Measurements from ENCODE around the gene ACSS3.

ACSS3 gene

DNA sequence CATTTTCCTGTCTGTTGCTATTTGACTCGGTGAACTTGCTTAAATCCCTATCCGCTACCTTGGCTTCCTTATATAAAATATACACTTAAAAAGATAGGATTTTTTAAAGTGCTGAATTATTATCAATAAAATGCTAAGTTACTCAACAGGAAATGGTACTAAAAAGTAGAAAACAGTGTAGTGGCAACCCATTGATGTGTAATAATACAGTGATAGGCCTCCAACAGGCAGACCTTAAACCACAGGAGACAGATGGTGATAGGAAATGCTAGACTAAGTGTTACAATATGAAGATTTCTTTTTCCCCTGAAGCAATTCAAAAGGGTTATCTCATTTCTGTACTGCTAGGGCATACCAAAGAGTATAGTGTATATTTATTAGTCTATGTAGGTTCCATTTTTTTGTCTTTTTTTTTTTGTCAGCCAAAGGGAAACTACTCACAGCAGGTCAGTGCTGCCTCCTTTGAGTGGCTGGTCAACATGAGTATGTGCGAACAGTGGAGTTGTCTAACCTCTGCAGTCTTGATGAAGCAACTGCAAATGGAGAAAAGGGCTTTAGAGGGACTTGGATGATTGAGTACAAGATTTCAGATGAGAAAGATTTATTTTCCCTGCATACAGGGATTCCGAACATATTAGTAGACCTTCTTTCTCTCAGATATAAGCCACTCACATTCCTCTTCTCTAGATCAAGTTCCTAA is 183.8 kb downstream of the ACSS3 start:
- Histone ChIP-seq H3K79me2 (ENCODE audit: control insufficient read depth, insufficient read depth, low read length) (no peaks in the 10 kb centered on the region), H3K23ac (ENCODE audit: low read length) (no peak overlapping the region), H2BK15ac (replicated peaks; ENCODE audit: low read depth) (no peak overlapping the region), H3K36me3 (ENCODE audit: control insufficient read depth, insufficient read depth, low read length) (no peaks in the 10 kb centered on the region), H3K4me1 (ENCODE audit: control insufficient read depth, low read depth, low read length) (no peaks in the 10 kb centered on the region), H3K18ac (ENCODE audit: low read length) (no peak overlapping the region), H3K56ac (ENCODE audit: low read length) (no peak overlapping the region), H2BK120ac (ENCODE audit: low read depth, low read length) (no peak overlapping the region), H2BK5ac (ENCODE audit: low read length) (no peak overlapping the region), H4K5ac (ENCODE audit: low read length) (no peak overlapping the region), H3K79me1 (ENCODE audit: low read length) (no peaks in the 10 kb centered on the region), H3K9ac (ENCODE audit: low read length) (no peak overlapping the region), H3K4ac (ENCODE audit: low read depth, low read length) (no peak overlapping the region), H2AK5ac (ENCODE audit: low read length) (no peak overlapping the region), H4K8ac (ENCODE audit: low read depth, low read length) (no peak overlapping the region), H3K27ac (ENCODE audit: low read depth, low read length) (no peak overlapping the region), H3K4me2 (ENCODE audit: low read length) (no peak overlapping the region), H3K4me3 (ENCODE audit: low read length) (no peak overlapping the region), H3K27me3 (ENCODE audit: insufficient read depth, low read length, poor library complexity) (no peaks in the 10 kb centered on the region)
- peak; percentile 37 for DNase-seq
- no CpG with 5 or more reads among the region's 4 CpGs for WGBS (ENCODE audit: extremely low coverage, insufficient coverage, low lambda C conversion rate)

DNA sequence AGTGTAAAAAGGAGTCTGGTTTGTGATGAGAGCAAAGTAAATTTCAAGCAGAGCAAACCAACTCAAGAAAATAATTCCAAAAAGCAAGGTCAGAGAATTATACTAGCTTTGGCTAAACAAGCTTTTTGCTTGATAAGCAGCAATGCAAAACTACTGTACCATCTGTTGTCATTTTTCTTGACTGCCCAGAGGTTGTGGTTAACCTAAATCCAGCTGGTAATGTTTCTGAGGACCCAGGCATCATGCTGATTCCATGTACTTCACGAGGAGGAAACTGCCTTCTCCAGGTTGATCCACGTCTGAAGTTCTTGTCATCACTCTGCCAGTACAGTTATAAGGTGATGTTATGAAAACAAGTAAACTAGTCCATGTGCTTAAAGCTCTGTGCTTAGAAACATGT is 185.2 kb downstream of the ACSS3 start:
- Histone ChIP-seq H2AK5ac (ENCODE audit: low read length) (no peak overlapping the region), H3K23ac (ENCODE audit: low read length) (no peak overlapping the region), H3K36me3 (ENCODE audit: control insufficient read depth, insufficient read depth, low read length) (no peaks in the 10 kb centered on the region), H2BK5ac (ENCODE audit: low read length) (no peak overlapping the region), H3K4ac (ENCODE audit: low read depth, low read length) (no peak overlapping the region), H3K4me2 (ENCODE audit: low read length) (no peak overlapping the region), H3K4me3 (ENCODE audit: low read length) (no peak overlapping the region), H2BK15ac (replicated peaks; ENCODE audit: low read depth) (no peak overlapping the region), H3K56ac (ENCODE audit: low read length) (no peak overlapping the region), H3K4me1 (ENCODE audit: control insufficient read depth, low read depth, low read length) (no peaks in the 10 kb centered on the region), H2BK120ac (ENCODE audit: low read depth, low read length) (no peak overlapping the region), H4K5ac (ENCODE audit: low read length) (no peak overlapping the region), H3K79me2 (ENCODE audit: control insufficient read depth, insufficient read depth, low read length) (no peaks in the 10 kb centered on the region), H3K18ac (ENCODE audit: low read length) (no peak overlapping the region), H4K8ac (ENCODE audit: low read depth, low read length) (no peak overlapping the region), H3K27me3 (ENCODE audit: insufficient read depth, low read length, poor library complexity) (no peaks in the 10 kb centered on the region), H3K9ac (ENCODE audit: low read length) (no peak overlapping the region), H3K79me1 (ENCODE audit: low read length) (no peaks in the 10 kb centered on the region), H3K27ac (ENCODE audit: low read depth, low read length) (no peak overlapping the region)
- whole genome bisulfite sequencing (ENCODE audit: extremely low coverage, insufficient coverage, low lambda C conversion rate) = no CpG with 5 or more reads among the region's 2 CpGs
- DNase-seq = no peak

DNA sequence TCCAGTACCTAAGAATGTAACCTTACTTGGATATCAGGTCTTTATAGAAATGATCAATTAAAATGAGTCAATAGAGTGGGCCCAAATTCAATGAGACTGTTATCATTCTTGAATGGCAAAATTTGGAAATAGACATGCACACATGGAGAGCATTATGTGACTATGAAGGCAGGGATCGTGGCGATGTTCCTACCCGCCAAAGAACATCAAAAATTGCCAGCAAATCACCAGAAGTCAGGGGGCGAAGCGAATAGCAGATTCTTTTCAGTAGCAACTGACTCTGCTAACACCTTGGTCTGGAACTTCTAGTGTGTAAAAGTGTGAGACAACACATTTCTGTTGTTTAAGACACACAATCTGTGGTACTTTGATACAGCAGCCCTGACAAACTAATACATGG is 192.5 kb downstream of the ACSS3 start:
- Histone ChIP-seq H3K23ac (ENCODE audit: low read length) (no peak overlapping the region), H3K4me2 (ENCODE audit: low read length) (no peak overlapping the region)
- WGBS (ENCODE audit: extremely low coverage, insufficient coverage, low lambda C conversion rate) = no CpG with 5 or more reads among the region's 5 CpGs

DNA sequence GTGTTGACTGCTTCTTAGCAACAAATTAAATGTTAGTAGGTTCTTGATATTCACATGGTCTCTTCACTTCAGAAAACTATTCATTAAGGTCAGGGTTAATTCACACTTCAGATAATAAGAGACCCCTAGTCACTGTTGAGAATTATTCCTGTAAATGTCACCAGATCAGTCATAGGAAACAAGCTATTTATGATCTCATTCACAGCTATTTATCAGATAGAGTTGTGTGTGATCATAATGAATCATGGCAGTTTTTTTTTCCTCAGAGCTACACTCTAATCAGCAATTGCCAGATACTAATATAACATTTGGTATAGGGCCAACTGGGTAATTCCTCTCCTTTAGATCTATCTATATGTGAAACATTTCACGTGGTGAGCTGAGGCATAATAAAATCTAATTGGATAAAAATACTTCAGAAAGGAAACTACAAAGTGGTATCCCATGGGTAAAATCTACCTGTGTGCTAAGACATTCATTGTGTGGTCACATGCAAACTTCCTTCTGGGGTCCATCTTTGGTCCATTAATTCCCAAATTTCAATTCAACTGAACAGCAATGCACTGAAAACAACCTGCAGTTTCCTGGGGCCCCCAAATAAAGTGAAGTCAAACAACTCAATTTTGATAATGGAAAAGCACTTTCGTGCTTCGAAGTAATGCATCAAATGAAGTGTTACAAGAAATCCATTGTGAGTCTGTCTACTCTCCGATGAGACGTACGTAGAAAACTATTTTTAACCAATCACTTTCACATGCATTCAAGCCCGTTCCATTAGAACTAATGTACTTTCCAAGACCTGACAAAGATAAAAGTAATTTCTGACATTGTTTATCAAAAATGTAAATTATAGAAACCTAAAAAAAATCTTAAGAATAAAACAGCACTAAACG is 197.0 kb downstream of the ACSS3 start:
- H3K4me2 ChIP-seq (ENCODE audit: low read length) = no peak overlapping the region
- H3K27ac ChIP-seq (ENCODE audit: low read depth, low read length) = no peak overlapping the region
- H3K4me3 ChIP-seq (ENCODE audit: low read length) = no peak overlapping the region
- no peaks in the 10 kb centered on the region for H3K79me1 ChIP-seq (ENCODE audit: low read length)
- DNase-seq = no peak
- no peak overlapping the region for H3K56ac ChIP-seq (ENCODE audit: low read length)
- H3K36me3 ChIP-seq (ENCODE audit: control insufficient read depth, insufficient read depth, low read length) = no peaks in the 10 kb centered on the region
- H2BK5ac ChIP-seq (ENCODE audit: low read length) = no peak overlapping the region
- no peak overlapping the region for H4K5ac ChIP-seq (ENCODE audit: low read length)
- no peak overlapping the region for H4K8ac ChIP-seq (ENCODE audit: low read depth, low read length)
- H3K4ac ChIP-seq (ENCODE audit: low read depth, low read length) = no peak overlapping the region
- H3K79me2 ChIP-seq (ENCODE audit: control insufficient read depth, insufficient read depth, low read length) = no peaks in the 10 kb centered on the region
- no peak overlapping the region for H2BK120ac ChIP-seq (ENCODE audit: low read depth, low read length)
- no peaks in the 10 kb centered on the region for H3K27me3 ChIP-seq (ENCODE audit: insufficient read depth, low read length, poor library complexity)
- WGBS (ENCODE audit: extremely low coverage, insufficient coverage, low lambda C conversion rate) = no CpG with 5 or more reads among the region's 8 CpGs
- H2BK15ac ChIP-seq (replicated peaks; ENCODE audit: low read depth) = no peak overlapping the region
- H2AK5ac ChIP-seq (ENCODE audit: low read length) = no peak overlapping the region
- H3K23ac ChIP-seq (ENCODE audit: low read length) = no peak overlapping the region
- H3K18ac ChIP-seq (ENCODE audit: low read length) = no peak overlapping the region
- H3K4me1 ChIP-seq (ENCODE audit: control insufficient read depth, low read depth, low read length) = no peaks in the 10 kb centered on the region
- H3K9ac ChIP-seq (ENCODE audit: low read length) = no peak overlapping the region

More for the DNA sequence above, 192.5 kb downstream of the ACSS3 start:
- no peaks in the 10 kb centered on the region for H3K27me3 ChIP-seq (ENCODE audit: insufficient read depth, low read length, poor library complexity)
- no peaks in the 10 kb centered on the region for H3K36me3 ChIP-seq (ENCODE audit: control insufficient read depth, insufficient read depth, low read length)
- H3K27ac ChIP-seq (ENCODE audit: low read depth, low read length) = no peak overlapping the region
- H3K4ac ChIP-seq (ENCODE audit: low read depth, low read length) = no peak overlapping the region
- H3K79me1 ChIP-seq (ENCODE audit: low read length) = no peaks in the 10 kb centered on the region
- H3K4me3 ChIP-seq (ENCODE audit: low read length) = no peak overlapping the region
- H2AK5ac ChIP-seq (ENCODE audit: low read length) = no peak overlapping the region
- H4K5ac ChIP-seq (ENCODE audit: low read length) = no peak overlapping the region
- H2BK5ac ChIP-seq (ENCODE audit: low read length) = no peak overlapping the region
- H3K9ac ChIP-seq (ENCODE audit: low read length) = no peak overlapping the region
- no peak overlapping the region for H3K56ac ChIP-seq (ENCODE audit: low read length)
- H3K18ac ChIP-seq (ENCODE audit: low read length) = no peak overlapping the region
- DNase-seq = no peak
- no peaks in the 10 kb centered on the region for H3K4me1 ChIP-seq (ENCODE audit: control insufficient read depth, low read depth, low read length)
- no peak overlapping the region for H4K8ac ChIP-seq (ENCODE audit: low read depth, low read length)
- H3K79me2 ChIP-seq (ENCODE audit: control insufficient read depth, insufficient read depth, low read length) = no peaks in the 10 kb centered on the region
- no peak overlapping the region for H2BK120ac ChIP-seq (ENCODE audit: low read depth, low read length)
- no peak overlapping the region for H2BK15ac ChIP-seq (replicated peaks; ENCODE audit: low read depth)

DNA sequence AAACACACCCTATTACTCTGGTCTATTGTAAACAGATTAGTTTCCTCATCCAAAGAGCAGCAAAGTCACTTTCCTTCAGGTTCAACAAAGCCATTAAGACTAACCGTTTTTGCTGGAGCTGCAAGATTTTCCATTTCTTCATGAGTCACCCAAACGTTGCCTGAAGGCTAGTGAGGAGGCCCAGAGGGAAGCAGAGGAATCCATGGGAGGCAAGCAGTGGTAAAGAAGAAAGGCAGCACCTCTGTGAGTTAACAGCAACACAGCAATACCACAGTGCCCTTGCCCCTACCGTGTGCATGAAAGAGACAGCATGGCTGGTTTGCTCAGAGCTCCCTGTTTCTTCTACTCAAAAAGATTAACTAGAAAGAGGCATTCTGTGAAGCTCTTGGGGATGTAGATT is 206.3 kb downstream of the ACSS3 start:
- no CpG with 5 or more reads among the region's 3 CpGs for WGBS (ENCODE audit: extremely low coverage, insufficient coverage, low lambda C conversion rate)

More for the DNA sequence above, 206.3 kb downstream of the ACSS3 start:
- Histone ChIP-seq H3K27me3 (ENCODE audit: insufficient read depth, low read length, poor library complexity) (no peaks in the 10 kb centered on the region), H3K36me3 (ENCODE audit: control insufficient read depth, insufficient read depth, low read length) (no peaks in the 10 kb centered on the region), H3K4ac (ENCODE audit: low read depth, low read length) (no peak overlapping the region), H2BK15ac (replicated peaks; ENCODE audit: low read depth) (no peak overlapping the region), H3K27ac (ENCODE audit: low read depth, low read length) (no peak overlapping the region), H3K23ac (ENCODE audit: low read length) (no peak overlapping the region), H3K4me2 (ENCODE audit: low read length) (no peak overlapping the region), H3K9ac (ENCODE audit: low read length) (no peak overlapping the region), H3K79me1 (ENCODE audit: low read length) (no peaks in the 10 kb centered on the region), H3K56ac (ENCODE audit: low read length) (no peak overlapping the region), H3K4me1 (ENCODE audit: control insufficient read depth, low read depth, low read length) (no peaks in the 10 kb centered on the region), H2BK5ac (ENCODE audit: low read length) (no peak overlapping the region), H2BK120ac (ENCODE audit: low read depth, low read length) (no peak overlapping the region), H4K8ac (ENCODE audit: low read depth, low read length) (no peak overlapping the region), H2AK5ac (ENCODE audit: low read length) (no peak overlapping the region), H4K5ac (ENCODE audit: low read length) (no peak overlapping the region), H3K4me3 (ENCODE audit: low read length) (no peak overlapping the region), H3K79me2 (ENCODE audit: control insufficient read depth, insufficient read depth, low read length) (no peaks in the 10 kb centered on the region), H3K18ac (ENCODE audit: low read length) (no peak overlapping the region)
- DNase-seq = peak; percentile 76

Measured in mesendoderm (in vitro differentiated cells).